Measurements from ENCODE around the gene TMED8.
A peak's percentile ranks its signal among the peaks of the same experiment; 100 is the strongest.

TMED8 gene

GRCh38 chr14:77303417-77304156 lies 73.3 kb downstream of the TMED8 start:
- peak; percentile 97 for DNase-seq (ENCODE audit: low read depth)
- no peak for TF ChIP-seq CTCF (conservative IDR thresholded peaks at IDR 0.05; ENCODE audit: control insufficient read depth, insufficient read depth, low read depth, low read length)
- no peak overlapping the region for H3K4me3 ChIP-seq (ENCODE audit: control insufficient read depth, low read depth, low read length)

- TF ChIP-seq CTCF (conservative IDR thresholded peaks at IDR 0.05; ENCODE audit: control insufficient read depth, insufficient read depth, low read depth, low read length) = no peak
- H3K4me3 ChIP-seq (ENCODE audit: control insufficient read depth, low read depth, low read length) = no peak overlapping the region
- DNase-seq (ENCODE audit: low read depth) = peak; percentile 81
Observed at GRCh38 chr14:77302926-77303325, 74.0 kb downstream of the TMED8 start.

GRCh38 chr14:77301103-77301502 lies 75.8 kb downstream of the TMED8 start:
- peak; percentile 87 for DNase-seq (ENCODE audit: low read depth)
- H3K4me3 ChIP-seq (ENCODE audit: control insufficient read depth, low read depth, low read length) = no peak overlapping the region
- TF ChIP-seq CTCF (conservative IDR thresholded peaks at IDR 0.05; ENCODE audit: control insufficient read depth, insufficient read depth, low read depth, low read length) = peak; percentile 91

- H3K4me3 ChIP-seq (ENCODE audit: control insufficient read depth, low read depth, low read length) = no peak overlapping the region
- TF ChIP-seq CTCF (conservative IDR thresholded peaks at IDR 0.05; ENCODE audit: control insufficient read depth, insufficient read depth, low read depth, low read length) = no peak
- DNase-seq (ENCODE audit: low read depth) = no peak
Observed at GRCh38 chr14:77299771-77300170, 77.1 kb downstream of the TMED8 start.

GRCh38 chr14:77296906-77297305 lies 80.0 kb downstream of the TMED8 start:
- no peak for TF ChIP-seq CTCF (conservative IDR thresholded peaks at IDR 0.05; ENCODE audit: control insufficient read depth, insufficient read depth, low read depth, low read length)
- no peak for DNase-seq (ENCODE audit: low read depth)
- H3K4me3 ChIP-seq (ENCODE audit: control insufficient read depth, low read depth, low read length) = no peak overlapping the region

GRCh38 chr14:77296155-77296554 lies 80.7 kb downstream of the TMED8 start:
- no peak overlapping the region for H3K4me3 ChIP-seq (ENCODE audit: control insufficient read depth, low read depth, low read length)
- no peak for TF ChIP-seq CTCF (conservative IDR thresholded peaks at IDR 0.05; ENCODE audit: control insufficient read depth, insufficient read depth, low read depth, low read length)
- no peak for DNase-seq (ENCODE audit: low read depth)

Data from fibroblast of mammary gland (primary cell).